Thyroid gland (tissue), 4 donors: ENCODE results near the gene XAGE5.
"Not testable (repeated sequence)": the region's sequence is repeated elsewhere in the genome, so short reads cannot be mapped to it uniquely, and the experiment has no call there.

Experiments
- POLR2A ChIP-seq, 2 donors: fragments of 450-650 bp; IDR thresholded peaks; one replicate each; pipeline ENCODE4 v1.6.1; 2017; ENCODE audit warnings: antibody characterized with exemption in 2 of 2, mild to moderate bottlenecking in 2 of 2, moderate library complexity in 1 of 2
- TF ChIP-seq, protein P1 (sequence below), 6 experiments: fragments of 200-600 bp in 3 of 6; fragments of 450-650 bp in 3 of 6; sonication (generic) in 3 of 6; IDR thresholded peaks; one replicate each; pipeline ENCODE4 v1.5.1; 2016 to 2019; ENCODE audit warnings: antibody characterized with exemption in 6 of 6, mild to moderate bottlenecking in 2 of 6, inconsistent platforms in 1 of 6, moderate library complexity in 1 of 6

GRCh38 chrX:52804876-52805275 lies 6.2 kb upstream of the XAGE5 start:
- TF ChIP-seq, protein P1, sequence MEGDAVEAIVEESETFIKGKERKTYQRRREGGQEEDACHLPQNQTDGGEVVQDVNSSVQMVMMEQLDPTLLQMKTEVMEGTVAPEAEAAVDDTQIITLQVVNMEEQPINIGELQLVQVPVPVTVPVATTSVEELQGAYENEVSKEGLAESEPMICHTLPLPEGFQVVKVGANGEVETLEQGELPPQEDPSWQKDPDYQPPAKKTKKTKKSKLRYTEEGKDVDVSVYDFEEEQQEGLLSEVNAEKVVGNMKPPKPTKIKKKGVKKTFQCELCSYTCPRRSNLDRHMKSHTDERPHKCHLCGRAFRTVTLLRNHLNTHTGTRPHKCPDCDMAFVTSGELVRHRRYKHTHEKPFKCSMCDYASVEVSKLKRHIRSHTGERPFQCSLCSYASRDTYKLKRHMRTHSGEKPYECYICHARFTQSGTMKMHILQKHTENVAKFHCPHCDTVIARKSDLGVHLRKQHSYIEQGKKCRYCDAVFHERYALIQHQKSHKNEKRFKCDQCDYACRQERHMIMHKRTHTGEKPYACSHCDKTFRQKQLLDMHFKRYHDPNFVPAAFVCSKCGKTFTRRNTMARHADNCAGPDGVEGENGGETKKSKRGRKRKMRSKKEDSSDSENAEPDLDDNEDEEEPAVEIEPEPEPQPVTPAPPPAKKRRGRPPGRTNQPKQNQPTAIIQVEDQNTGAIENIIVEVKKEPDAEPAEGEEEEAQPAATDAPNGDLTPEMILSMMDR (IDR thresholded peaks at IDR 0.05), result not testable (repeated sequence)
- TF ChIP-seq POLR2A (IDR thresholded peaks at IDR 0.05), result not testable (repeated sequence)
